Measurements from ENCODE around the gene PDCD10.

PDCD10 gene

GRCh38 chr3:167712445-167712844, 22.2 kb downstream of the PDCD10 start:
- DNase-seq = no peak

GRCh38 chr3:167711439-167711838, 23.3 kb downstream of the PDCD10 start:
- no peak overlapping the region for H3K27ac ChIP-seq
- DNase-seq = no peak
- H3K9me3 ChIP-seq (ENCODE audit: severe bottlenecking) = no peaks in the 10 kb centered on the region
- H3K4me3 ChIP-seq (ENCODE audit: low read depth, low read length) = no peak overlapping the region
- no peak for TF ChIP-seq CTCF (IDR thresholded peaks at IDR 0.05; ENCODE audit: low read depth, low read length)
- no peaks in the 10 kb centered on the region; the same call in 1 of the 2 replicates for H3K36me3 ChIP-seq
- no peaks in the 10 kb centered on the region for H3K27me3 ChIP-seq (ENCODE audit: insufficient read depth, low read depth, severe bottlenecking)

More at GRCh38 chr3:167712445-167712844, 22.2 kb downstream of the PDCD10 start:
- TF ChIP-seq CTCF (IDR thresholded peaks at IDR 0.05; ENCODE audit: low read depth, low read length) = no peak
- peaks cover 3% of the 10 kb centered on the region for H3K36me3 ChIP-seq
- H3K4me3 ChIP-seq (ENCODE audit: low read depth, low read length) = no peak overlapping the region
- H3K27ac ChIP-seq = no peak overlapping the region
- no peaks in the 10 kb centered on the region for H3K9me3 ChIP-seq (ENCODE audit: severe bottlenecking)
- H3K27me3 ChIP-seq (ENCODE audit: insufficient read depth, low read depth, severe bottlenecking) = no peaks in the 10 kb centered on the region

GRCh38 chr3:167710552-167710951, 24.1 kb downstream of the PDCD10 start:
- TF ChIP-seq CTCF (IDR thresholded peaks at IDR 0.05; ENCODE audit: low read depth, low read length) = no peak
- H3K9me3 ChIP-seq (ENCODE audit: severe bottlenecking) = no peaks in the 10 kb centered on the region
- no peaks in the 10 kb centered on the region; the same call in 1 of the 2 replicates for H3K36me3 ChIP-seq
- no peaks in the 10 kb centered on the region for H3K27me3 ChIP-seq (ENCODE audit: insufficient read depth, low read depth, severe bottlenecking)
- no peak overlapping the region for H3K4me3 ChIP-seq (ENCODE audit: low read depth, low read length)
- H3K27ac ChIP-seq = no peak overlapping the region
- DNase-seq = no peak

- Histone ChIP-seq H3K9me3 (ENCODE audit: severe bottlenecking) (no peaks in the 10 kb centered on the region), H3K4me3 (ENCODE audit: low read depth, low read length) (no peak overlapping the region), H3K27ac (no peak overlapping the region), H3K27me3 (ENCODE audit: insufficient read depth, low read depth, severe bottlenecking) (no peaks in the 10 kb centered on the region), H3K36me3 (no peaks in the 10 kb centered on the region; the same call in 1 of the 2 replicates)
- no peak for TF ChIP-seq CTCF (IDR thresholded peaks at IDR 0.05; ENCODE audit: low read depth, low read length)
- no peak for DNase-seq
Measured at GRCh38 chr3:167709690-167710089, 25.0 kb downstream of the PDCD10 start.

- no peak overlapping the region for H3K4me3 ChIP-seq (ENCODE audit: low read depth, low read length)
- no peak overlapping the region for H3K27ac ChIP-seq
- H3K27me3 ChIP-seq (ENCODE audit: insufficient read depth, low read depth, severe bottlenecking) = no peaks in the 10 kb centered on the region
- no peak for DNase-seq
- no peaks in the 10 kb centered on the region for H3K9me3 ChIP-seq (ENCODE audit: severe bottlenecking)
- no peaks in the 10 kb centered on the region; the same call in 1 of the 2 replicates for H3K36me3 ChIP-seq
- TF ChIP-seq CTCF (IDR thresholded peaks at IDR 0.05; ENCODE audit: low read depth, low read length) = no peak
Measured at GRCh38 chr3:167705840-167706239, 28.9 kb downstream of the PDCD10 start.

GRCh38 chr3:167700926-167701325, 33.8 kb downstream of the PDCD10 start:
- DNase-seq = no peak
- H3K36me3 ChIP-seq = no peaks in the 10 kb centered on the region
- no peaks in the 10 kb centered on the region for H3K9me3 ChIP-seq (ENCODE audit: severe bottlenecking)
- no peak overlapping the region for H3K27ac ChIP-seq
- no peaks in the 10 kb centered on the region for H3K27me3 ChIP-seq (ENCODE audit: insufficient read depth, low read depth, severe bottlenecking)
- no peak for TF ChIP-seq CTCF (IDR thresholded peaks at IDR 0.05; ENCODE audit: low read depth, low read length)
- no peak overlapping the region for H3K4me3 ChIP-seq (ENCODE audit: low read depth, low read length)

Measured in WERI-Rb-1 (cell line).